HG02885 (cell line): ENCODE results near the gene MKNK2.
"Not testable (repeated sequence)": the region's sequence is repeated elsewhere in the genome, so short reads cannot be mapped to it uniquely, and the experiment has no call there.

Experiments used
- ATAC-seq: cut with Tn5 transposase; IDR thresholded peaks from one replicate; pipeline ENCODE4 v1.9.1; 2021; ENCODE audit warnings: mild to moderate bottlenecking; ENCODE audit not compliant: unreplicated experiment, poor library complexity

The MKNK2 gene

DNA sequence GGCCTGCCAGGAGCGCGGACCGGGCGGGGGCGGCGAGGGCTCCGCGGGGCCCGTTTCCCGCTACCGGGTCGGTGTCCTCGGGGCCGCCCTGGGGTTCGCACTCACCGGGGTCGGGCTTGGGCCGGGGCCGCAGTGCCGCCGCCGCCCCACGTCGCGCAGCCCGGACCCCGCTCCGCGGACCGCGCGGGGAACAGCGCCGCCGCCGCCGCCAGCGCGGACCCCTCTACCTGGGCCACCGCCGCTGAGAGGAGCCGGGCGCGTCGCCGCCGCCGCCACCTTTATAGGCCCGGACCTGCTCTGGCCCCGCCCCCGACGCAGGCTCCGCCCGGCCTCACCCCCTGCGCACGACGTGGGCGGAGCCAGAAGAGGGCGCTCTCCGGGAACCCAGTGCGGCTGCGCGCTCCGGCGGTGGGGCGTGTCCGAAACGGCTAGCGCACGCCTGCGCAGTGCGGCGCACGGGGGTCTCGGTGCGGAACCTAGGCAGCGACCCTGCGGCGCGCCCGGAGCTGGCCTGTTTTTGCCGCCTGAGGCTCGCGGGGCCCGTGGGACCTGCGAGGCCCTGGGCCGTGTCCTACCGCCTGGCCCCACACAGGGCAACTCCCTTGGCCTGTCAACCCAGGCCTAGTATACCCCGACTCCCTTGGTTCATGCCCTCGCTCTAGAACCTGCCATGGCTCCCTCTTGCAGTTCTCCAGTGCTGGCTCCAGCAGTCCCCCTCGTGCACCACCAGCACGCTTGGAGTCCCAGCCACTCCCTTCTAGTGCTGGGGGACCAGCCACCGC, at the start of gene MKNK2:
MKNK2 (minus strand) TSS at position 254 of the 782 bp plus-strand sequence. CDS start 393 bp downstream, outside the sequence.
- peak; percentile 67 for ATAC-seq

DNA sequence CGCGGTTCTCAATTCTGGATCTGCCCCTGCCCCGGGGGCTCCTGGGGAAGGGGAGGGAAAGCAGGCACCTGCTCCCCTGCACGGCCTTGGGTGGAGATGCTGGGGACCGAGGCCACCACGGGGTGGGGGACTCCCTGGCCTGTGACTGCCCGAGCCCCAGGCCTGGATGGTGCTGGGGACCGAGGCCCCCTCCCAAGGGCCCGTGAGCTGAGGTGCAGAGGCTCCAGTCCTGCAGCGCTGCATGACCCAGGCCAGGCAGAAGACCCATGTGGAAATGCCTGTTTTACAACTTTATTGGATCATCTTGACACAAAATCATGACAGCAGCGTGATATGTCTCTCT, 49.6 kb upstream of the MKNK2 start:
- ATAC-seq = no peak

DNA sequence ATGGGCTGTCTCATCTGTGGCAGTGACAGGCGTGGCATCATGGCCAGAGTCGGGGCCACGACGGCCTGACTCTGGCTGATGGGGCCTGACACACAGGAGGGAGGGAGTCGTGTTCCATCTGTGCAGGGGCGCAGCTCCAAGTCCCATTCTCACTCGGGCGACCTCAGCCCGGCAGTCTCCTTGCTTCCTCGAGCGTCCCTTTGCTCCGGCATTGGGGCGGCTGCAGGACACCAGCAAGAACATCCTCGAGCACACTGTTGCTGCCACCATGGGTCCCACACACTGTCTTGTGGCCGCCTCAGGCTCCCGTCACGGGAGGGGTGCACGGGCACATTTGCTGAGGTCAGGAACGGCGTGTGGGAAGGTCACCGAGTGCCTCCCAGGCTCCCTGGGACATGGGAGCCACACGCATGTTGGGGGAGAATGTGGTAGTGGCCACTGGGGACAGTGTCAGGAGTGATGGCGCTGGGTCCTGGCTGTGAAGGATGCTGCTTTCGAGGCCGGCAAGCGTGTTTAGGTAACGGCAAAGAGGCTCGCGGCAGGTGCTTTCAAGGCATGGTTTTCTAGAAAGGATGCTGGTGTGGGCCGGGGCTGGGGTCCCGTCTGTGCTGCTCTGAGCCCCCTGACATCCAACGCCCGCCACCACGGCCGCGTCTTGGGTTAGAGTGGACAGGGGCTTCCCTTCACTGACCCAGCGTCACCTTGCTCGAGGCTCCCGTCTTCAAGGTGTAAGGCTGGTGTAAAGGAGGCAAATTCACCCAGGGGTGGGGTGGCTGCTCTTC, 49.1 kb upstream of the MKNK2 start:
- ATAC-seq = no peak

DNA sequence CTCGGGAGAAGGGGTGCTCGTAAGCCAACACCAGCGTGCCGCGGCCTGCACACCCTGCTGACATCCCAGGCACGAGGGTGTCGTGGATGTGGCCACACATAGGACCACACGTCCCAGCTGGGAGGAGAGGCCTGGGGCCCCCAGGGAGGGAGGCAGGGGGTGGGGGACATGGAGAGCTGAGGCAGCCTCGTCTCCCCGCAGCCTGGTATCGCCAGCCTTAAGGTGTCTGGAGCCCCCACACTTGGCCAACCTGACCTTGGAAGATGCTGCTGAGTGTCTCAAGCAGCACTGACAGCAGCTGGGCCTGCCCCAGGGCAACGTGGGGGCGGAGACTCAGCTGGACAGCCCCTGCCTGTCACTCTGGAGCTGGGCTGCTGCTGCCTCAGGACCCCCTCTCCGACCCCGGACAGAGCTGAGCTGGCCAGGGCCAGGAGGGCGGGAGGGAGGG, 48.0 kb upstream of the MKNK2 start:
- no peak for ATAC-seq

DNA sequence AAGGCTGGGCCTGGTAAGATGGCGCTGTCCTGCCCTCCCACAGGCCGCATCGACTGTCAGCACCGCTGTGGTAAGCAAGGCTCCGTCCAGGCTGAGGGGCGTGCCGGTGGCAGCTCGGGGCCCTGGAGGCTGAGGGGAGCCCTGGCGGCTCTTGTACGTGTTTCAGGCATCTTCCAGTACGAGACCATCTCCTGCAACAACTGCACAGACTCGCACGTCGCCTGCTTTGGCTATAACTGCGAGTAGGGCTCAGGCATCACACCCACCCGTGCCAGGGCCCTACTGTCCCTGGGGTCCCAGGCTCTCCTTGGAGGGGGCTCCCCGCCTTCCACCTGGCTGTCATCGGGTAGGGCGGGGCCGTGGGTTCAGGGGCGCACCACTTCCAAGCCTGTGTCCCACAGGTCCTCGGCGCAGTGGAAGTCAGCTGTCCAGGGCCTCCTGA, 46.9 kb upstream of the MKNK2 start:
- no peak for ATAC-seq

DNA sequence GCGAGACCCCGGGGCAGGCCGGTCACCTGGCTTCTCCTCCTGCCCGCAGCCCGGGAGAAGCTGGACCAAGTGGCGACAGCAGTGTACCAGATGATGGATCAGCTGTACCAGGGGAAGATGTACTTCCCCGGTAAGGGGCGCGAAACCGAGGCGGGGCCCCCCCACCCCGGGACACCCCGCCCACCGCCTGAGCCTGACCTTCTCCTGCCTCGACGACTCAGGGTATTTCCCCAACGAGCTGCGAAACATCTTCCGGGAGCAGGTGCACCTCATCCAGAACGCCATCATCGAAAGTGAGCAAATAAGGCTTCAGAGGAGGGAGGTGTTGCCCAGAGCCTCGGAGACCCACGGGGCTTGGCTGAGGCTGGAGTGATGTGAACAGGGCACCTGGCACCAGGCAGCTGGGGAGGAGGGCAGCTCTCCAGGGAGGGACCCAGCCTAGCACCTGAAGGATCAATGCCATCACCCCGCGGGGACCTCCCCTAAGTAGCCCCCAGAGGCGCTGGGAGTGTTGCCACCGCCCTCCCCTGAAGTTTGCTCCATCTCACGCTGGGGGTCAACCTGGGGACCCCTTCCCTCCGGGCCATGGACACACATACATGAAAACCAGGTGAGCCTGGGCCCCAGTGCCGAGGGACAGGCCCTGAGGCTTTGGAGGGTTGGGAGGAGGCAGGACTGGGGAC, 46.3 kb upstream of the MKNK2 start:
- no peak for ATAC-seq

DNA sequence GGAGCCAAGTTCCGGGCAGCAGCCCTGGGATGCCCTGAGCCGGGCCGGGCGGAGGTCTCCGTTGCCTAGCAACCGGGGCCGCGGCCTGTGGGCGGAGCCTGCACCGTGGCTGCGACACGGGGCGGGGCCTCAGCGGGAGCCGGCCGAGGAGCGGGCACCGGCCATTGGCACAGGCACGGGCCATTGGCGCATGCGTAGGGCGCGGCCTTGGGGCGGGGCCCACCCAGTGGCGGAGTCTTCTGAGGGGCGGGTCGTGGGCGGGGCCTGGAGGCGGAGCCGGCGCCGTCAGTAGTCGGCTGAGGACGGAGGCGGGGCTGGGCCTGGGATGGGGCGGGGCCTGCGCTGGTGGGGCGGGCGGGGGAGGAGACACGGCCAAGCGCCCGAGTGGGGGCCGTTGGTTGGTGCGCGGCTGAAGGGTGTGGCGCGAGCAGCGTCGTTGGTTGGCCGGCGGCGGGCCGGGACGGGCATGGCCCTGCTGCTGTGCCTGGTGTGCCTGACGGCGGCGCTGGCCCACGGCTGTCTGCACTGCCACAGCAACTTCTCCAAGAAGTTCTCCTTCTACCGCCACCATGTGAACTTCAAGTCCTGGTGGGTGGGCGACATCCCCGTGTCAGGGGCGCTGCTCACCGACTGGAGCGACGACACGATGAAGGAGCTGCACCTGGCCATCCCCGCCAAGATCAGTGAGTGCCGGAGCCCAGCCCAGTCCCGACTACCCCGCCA, 45.6 kb upstream of the MKNK2 start, which contains the start of gene IZUMO4:
IZUMO4 (plus strand) TSS at position 436 of the 723 bp plus-strand sequence; CDS start at position 467, 31 bp downstream.
- peak; percentile 79 for ATAC-seq

DNA sequence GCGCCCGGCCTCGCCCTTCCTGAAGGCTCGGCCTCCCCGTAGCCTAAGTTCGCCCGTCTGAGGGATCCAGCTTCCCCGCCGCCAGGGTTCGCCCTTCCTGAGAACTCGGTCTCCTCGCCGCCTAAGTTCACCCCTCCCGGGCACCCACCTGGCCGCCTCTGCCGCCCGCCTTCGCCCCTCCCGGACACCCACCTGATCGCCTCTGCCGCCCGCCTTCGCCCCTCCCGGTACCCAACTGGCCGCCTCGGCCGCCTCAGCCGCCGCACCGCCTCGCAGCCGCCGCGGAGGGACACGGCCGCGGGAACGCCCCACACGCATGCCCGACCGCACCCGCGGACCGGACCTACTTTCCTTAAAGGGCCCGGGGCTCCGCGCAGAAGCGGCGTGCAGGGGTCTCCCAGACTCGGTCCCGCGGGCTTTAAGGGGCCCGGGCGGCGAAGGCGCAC, 45.0 kb upstream of the MKNK2 start, which contains the start of gene MOB3A:
MOB3A (minus strand) TSS at position 293 of the 446 bp plus-strand sequence. CDS start 17,766 bp downstream, outside the sequence.
- ATAC-seq = peak; percentile 42

DNA sequence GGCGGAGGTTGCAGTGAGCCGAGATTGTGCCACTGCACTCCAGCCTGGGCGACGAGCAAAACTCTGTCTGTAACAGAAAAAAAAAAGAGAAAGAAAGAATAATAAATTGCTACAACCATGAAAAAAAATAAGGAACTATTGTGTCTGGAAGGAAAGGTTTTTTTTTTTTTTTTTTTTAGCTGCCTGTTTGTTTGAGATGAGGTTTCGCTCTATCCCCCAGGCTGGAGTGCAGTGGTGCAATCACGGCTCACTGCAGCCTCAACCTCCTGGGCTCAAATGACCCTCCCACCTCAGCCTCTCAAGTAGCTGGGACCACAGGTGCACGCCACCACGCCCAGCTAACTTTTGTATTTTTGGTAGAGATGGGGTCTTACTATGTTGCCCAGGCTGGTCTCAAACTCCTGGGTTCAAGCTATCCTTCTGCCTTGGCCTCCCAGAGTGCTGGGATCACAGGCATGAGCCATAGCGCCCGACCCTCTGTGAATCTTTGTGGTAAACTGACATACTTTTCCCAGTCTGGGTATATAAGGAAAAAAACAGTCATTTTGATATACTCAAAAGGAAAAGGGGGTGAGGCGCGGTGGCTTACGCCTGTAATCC, 41.0 kb upstream of the MKNK2 start:
- not testable (repeated sequence) for ATAC-seq

DNA sequence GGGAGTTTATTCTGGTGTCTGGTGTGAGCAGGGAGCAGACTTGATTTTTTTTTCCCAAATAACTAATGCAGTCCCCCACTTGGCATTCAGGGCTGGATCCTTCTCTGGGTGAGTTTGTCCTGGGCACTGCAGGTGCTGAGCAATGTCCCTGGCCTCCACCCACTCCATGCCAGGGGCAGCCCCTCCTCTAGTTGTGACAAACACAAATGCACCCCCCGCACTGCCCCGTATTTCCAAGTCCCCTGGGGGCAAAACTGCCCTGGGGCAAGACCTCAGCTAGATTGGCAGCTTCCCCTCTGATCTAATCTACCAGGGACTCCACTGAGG, 38.6 kb upstream of the MKNK2 start:
- ATAC-seq = no peak

DNA sequence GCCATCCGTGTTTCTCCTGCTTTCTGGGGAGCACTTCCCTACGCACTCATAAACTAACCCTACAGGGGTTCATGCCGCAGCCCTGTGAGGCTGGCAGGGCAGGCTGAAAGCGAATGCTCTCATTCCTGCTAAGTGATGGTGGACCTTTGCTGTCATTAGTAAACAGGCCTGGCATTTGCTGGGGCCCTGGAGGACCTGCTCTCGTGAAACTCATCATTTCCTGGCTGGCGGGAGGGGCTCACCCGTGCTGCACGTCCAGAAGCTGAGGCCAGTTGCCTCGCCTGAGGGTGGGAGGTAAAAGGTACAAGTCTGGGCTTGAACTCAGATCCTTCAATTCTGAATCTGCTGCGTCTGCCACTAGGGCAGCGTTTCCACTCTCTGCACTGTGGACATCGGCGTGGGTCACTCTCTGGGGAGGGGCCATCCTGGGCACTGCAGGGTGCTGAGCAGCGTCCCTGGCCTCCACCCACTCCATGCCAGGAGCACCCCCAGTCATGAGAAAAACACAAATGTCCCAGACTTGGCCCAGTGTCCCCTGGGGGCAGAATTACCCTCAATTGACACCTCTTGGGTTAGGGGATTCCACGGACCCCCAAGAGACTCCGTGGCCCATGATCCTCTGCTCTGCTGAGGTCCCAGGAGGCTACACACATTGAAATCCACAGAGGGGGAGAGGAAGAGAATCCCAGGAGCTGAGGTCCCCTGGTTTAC, 38.1 kb upstream of the MKNK2 start:
- no peak for ATAC-seq

DNA sequence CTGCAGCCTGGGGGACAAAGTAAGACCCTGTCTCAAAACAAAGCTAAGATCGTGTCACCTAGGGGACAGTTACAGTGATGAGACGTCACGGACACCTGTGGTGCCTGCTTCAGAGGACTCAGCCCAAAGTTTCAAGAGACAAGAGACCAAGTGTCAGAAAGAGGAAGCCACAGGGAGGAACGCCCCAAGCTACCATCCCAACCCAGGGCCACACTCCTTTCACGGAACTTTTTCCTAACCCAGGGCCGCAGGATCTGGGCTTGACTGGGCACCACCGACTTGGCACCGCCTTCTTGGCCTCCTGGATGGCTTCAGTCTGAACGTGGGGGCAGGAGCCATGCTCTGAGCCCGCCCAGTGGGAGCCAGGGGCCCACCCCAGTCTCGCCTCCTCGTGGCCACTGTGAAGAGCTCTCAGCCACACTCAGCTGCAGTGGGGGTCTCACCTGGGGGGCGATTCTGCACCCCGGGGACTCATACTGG, 36.6 kb upstream of the MKNK2 start:
- ATAC-seq = no peak

DNA sequence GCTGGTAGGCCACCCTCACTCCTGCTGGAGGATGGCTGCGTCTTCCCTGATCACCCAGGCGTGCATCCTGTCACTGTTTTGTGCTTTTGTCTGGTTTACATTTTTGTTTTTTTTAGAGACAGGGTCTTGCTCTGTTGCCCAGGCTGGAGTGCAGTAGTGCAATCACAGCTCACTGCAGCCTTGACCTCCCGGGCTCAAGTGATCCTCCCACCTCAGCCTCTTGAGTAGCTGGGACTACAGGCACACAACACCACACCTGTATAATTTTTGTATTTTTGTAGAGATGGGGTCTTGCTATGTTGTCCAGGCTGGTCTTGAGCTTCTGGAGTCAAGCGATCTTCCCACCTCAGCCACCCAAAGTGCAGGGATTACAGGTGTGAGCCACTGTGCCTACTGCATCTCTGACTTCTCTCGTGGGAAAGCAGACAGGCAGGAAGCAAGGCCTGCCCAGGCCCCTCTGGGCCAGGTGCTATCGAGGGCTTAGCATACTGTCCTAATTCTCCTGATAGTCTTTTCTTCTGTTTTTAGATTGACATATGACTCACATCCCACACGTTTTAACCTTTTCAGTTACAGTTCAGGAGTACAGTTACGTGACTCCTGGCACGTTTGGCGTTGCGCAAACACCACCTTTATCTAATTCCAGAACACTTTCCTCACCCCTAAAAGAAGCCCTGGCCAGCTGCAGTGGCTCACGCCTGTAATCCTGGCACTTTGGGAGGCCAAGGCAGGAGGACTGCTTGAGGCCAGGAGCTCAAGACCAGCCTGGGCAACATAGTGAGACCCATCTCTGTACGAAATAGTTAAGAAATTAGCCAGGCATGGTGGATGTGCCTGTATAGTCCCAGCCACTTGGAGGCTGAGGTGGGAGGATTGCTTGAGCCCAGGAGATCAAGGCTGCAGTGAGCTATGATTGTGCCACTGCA, 35.9 kb upstream of the MKNK2 start:
- not testable (repeated sequence) for ATAC-seq

DNA sequence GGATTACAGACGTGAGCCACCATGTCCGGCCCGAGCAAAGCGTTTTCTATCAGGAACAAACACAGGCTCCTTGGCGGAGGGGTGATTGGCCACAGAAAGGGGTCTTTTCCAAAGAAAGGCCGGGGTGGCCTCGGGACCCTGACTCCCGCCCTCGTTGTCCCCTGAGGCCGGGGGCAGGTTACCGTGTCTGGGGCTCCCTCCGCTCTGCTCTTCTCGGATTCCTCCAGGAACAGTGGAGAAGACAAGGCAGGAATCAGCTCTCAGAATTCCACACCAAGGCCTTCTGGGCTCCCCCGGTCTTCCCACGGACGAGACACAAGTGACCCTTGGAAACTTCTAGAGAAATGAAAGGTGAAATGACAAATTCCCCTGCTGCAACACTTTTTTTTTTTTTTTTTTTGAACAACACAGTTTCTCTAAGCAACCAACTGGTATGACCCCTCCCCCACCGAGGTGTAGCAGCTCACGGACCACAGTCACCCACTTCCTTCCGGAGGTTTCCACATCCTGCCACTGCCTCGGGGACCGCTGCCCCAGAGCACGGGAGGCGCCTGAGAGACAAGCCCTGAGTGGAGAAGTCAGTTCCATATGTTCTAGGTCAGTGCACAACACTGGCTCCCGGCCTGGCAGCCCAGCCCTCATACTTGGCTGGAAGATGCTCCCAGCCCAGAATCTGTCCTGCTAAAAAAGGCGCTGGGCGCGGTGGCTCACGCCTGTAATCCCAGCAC, 34.1 kb upstream of the MKNK2 start:
- ATAC-seq = peak; percentile 38

DNA sequence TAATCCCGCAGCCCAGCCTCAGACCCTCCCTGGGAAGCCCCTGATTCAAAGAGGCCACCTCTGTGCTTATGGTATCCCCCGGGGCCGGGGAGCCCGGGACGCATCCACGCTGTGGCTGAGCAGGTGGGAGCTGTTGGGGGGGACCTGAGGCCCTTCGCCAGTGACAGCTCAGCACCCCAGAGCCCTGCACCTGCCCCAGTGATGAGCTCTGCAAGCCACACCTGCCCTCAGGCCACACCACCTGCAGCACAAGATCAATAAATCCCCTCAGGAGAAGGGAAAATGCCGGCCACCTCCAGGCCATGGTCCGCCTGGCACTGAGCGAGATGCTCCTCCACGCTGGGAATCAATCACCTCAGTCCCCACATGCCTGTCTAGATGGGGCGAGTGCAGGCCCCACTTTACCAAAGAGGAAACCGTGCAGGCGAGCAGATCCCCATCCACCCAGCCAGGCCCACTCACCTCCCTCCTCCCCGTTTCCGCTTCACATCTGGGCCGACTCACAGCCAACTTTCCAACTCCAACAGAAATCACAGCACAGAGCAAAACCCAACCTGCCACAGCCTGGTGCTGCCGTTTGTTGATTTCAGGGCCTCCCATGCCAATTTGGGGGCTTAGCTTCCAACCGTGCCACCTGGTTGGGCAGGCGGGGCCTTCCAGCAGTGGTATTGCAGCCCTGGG, 32.3 kb upstream of the MKNK2 start:
- ATAC-seq = no peak

DNA sequence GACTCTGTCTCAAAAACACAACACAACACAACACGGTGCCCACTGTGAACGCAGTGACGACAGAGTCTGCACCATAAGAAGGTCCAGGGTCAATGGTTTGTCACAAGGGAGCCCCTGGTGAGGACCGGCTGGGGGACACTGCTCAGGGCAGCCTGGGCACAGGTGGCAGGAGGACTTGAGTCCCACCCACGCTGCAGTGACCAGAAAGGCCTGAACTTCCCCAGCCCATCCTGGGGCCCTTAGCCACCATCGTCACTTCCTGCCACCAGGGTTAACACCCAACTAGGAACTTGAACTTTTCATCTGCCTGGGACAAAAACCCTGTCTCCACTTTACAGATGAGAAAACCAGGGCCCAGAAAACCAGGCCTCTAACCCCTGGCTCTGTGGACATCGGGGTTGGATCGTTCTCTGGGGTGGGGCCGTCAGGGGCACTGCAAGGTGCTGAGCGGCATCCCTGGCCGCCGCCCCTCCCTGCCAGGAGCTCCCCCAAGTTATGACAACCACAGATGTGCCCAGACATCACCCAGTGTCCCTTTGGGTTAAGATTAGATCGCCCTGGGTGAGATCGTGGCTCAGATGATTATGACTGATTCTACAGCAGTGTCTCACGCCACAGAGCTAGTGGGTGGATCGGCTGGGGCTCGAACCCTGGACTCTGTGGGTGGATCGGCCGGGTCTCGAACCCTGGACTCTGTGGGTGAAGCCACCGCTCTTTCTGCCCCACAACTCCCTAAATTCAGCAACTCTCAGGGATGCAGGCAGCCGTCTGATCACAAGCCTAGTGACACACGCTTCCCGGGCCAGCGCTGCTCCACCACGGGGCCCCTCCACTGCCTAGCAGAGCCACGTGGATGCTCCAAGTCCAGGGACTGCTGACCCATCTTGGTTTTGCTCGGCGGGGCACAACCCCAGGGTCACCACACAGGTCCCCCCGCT, 31.1 kb upstream of the MKNK2 start:
- no peak for ATAC-seq
